ENCODE measurements around the gene FNDC3B.

FNDC3B gene

DNA sequence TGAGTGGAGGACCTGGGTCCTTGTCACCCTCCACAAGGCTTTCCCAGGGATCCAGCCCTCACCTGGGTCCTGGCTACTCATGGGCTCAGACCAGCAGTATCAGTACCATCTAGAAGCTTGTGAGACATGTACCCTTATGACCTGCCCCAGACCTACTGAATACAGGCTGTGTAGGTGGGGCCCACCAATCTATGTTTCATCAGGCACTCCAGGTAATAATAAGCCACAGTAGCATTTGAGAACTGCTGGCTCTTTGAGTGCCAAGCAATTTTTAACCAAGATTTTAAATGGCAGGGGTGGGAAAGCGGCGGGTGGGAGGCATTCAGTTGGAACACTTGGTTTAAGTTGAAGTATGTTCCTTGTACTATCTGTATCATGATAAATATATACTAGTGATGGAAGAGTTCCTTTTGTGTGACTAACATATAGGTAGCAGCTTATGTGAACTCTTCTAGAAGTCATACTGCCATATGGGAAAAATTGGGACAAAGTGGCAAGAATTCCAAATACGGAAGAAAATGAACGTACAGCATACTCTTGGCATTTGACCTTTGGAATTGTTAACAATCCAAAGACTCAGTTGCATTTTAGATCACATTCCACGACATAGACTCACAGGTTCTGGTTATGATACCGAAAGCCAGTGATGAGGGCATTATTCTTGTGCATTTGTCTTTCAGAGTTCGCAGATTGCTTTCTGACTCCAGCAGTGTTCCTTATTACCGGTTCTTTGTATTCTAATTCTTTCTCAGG is 218.4 kb downstream of the FNDC3B start:
- DNase-seq (ENCODE audit: low read depth in 2 of 2, low spot score in 1 of 2), result no peak

- no peak for DNase-seq (ENCODE audit: low read depth in 2 of 2, low spot score in 1 of 2)
These were observed 219.2 kb downstream of the FNDC3B start for GRCh38 chr3:172258624-172259023.

DNA sequence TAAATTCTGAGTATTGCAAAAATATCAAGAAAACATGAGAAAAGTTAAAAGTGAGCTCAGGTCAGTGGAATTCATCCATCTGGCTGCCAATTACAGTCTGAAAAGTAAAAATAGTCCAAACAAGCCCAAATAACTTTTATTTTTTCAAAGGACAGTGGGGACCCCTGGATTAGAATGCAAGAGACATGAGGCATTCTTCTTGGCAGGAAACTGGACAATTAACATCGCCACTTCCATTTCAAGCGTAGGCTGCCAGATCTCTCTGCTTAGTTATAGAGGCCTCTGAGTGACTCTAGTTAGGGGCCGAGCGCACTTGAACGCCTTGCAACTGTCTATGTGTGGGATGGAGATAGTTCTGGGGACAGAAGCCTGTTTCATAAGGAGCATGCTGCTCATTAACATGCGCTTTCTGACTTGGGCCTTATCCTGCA is 219.7 kb downstream of the FNDC3B start:
- no peak for DNase-seq (ENCODE audit: low read depth in 2 of 2, low spot score in 1 of 2)

- DNase-seq (ENCODE audit: low read depth in 2 of 2, low spot score in 1 of 2), result no peak
These were observed 220.4 kb downstream of the FNDC3B start for GRCh38 chr3:172259726-172260248.

GRCh38 chr3:172260381-172260780 is 221.0 kb downstream of the FNDC3B start:
- no peak for DNase-seq (ENCODE audit: low read depth in 2 of 2, low spot score in 1 of 2)

GRCh38 chr3:172261054-172261453 is 221.7 kb downstream of the FNDC3B start:
- no peak for DNase-seq (ENCODE audit: low read depth in 2 of 2, low spot score in 1 of 2)

DNA sequence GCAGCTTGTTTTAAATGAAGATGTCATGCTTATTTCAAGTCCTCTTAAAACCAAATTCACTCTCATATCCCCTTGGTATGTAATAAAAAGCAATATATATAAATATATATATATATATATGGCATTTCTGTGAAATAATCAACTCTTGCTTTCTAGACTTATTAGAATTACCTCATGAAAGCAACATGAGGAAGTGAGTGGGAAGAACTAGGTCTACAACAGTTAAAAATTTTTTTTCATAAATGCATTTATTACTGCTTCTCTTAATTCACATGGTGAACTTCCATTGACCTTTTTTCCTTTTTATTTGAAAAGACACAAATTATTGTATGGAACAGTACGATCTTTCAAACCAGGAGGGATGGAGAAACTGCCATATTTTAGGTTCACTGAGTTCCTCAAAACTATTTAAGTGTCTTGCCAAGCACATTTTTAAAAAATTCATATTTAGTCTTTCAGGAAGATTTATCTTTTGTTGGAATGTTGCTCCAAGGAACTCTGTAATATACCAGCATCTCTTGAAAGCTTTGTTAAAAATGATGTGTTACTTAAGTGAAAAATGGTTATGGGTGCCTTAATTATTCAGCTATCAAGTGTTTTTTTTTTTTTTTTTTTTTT is 223.7 kb downstream of the FNDC3B start:
- no peak for DNase-seq (ENCODE audit: low read depth in 2 of 2, low spot score in 1 of 2)

DNA sequence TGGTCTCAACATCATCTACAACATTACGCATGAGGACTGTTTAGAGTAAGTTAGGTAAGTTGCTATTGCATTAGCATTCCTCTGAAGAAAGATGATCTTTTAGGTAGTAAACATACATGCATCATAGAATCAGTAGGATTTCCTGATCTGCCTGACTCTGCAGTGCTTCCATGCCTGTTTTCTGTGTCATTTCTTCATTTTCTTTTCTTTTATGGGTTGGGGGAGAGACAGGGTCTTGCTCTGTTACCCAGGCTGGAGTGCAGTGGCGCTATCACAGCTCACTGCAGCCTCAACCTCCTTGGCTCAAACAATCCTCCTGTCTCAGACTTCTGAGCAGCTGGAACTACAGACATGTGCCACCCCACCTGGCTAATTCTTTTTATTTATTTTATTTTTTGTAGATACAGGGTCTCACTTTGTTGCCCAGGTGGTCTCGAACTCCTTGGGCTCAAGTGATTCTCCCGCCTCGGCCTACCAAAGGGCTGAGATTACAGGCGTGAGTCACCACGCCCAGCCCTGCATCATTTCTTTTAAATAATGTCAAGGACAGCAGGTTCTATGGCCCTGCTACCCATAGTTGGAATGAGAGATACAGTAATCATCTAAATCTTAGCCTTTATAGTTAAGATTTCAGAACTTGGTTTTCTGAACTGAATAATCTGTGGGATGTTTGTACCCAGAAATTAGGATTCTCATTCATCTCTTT is 224.6 kb downstream of the FNDC3B start:
- DNase-seq (ENCODE audit: low read depth in 2 of 2, low spot score in 1 of 2), result no peak

DNA sequence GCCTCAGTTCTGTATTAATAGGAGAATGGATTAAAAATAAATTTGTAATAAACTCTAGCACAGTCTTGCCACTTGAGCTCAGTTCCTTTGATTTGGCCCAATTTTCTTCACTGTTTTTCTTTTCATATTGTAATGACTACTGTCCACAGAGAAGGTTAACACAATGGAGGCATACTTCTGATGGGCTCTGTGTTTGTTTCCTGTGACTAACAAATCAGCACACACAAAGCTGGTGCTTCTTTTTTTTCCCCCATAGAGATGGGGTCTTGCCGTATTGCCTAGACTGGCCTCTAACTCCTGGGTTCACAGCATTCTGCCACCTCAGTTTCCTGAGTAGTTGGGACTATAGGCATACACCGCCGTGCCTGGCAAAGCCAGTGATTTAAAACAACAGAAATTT is 226.7 kb downstream of the FNDC3B start:
- DNase-seq (ENCODE audit: low read depth in 2 of 2, low spot score in 1 of 2), result no peak

DNA sequence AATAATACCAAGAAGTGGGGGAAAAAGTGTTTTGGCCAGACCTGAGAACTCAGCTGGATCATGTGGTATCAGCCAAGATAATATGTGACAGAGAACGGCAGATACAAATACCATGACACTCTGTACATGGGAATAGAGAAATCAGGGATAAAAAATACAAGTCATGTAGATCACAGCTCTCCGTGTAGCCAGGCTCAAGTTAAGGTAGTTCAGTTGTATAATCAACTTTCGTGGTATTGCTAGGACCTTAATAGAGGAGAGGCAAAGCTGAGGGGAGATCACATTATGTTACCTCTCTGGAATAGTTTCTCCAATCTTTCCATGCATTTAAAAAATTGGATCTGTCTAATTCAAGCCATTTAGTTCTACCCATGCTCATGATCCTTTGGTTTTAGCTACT is 229.0 kb downstream of the FNDC3B start:
- no peak for DNase-seq (ENCODE audit: low read depth in 2 of 2, low spot score in 1 of 2)

- DNase-seq (ENCODE audit: low read depth in 2 of 2, low spot score in 1 of 2), result no peak
These were observed 229.5 kb downstream of the FNDC3B start for GRCh38 chr3:172268868-172269267.

- DNase-seq (ENCODE audit: low read depth in 2 of 2, low spot score in 1 of 2), result no peak
These were observed 231.3 kb downstream of the FNDC3B start for GRCh38 chr3:172270557-172271166.

- no peak for DNase-seq (ENCODE audit: low read depth in 2 of 2, low spot score in 1 of 2)
These were observed 232.1 kb downstream of the FNDC3B start for GRCh38 chr3:172271386-172271976.

DNA sequence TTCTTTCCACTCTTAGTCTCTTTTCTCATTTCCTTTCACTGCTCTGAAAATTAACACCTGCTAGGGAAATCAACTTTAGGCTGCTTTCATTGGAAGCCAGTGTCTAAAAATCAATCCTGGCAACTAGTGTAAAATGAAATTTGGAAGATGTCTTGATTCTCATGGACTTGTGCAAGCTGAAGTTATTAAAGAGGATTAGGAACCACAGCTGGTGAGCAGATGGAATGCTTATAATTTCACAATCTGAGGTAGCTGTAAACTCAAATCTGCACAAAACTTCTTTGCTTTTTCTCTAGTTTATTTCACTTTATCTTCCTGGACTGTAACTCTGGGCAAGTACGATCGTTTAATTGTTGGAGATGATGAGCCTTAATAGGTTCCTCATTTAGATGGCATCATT is 233.3 kb downstream of the FNDC3B start:
- no peak for DNase-seq (ENCODE audit: low read depth in 2 of 2, low spot score in 1 of 2)

DNA sequence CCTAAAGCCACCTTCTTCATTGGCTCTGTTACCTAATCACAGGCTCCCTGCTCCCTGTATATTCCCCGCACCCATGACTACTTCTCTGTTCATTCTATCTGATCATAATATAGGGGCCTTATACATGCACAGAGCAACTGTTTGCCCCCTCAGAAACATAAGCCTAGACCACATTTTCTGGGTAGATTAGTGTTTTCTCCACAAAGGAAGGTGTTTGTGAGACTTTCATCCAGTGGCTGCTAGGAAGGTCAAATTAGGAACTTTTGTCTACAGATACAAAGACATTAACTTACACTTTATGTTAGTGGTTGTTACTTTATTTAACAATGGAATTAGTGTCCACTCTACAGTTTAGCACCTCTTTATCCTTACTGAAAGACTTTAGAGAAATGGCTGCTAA is 234.0 kb downstream of the FNDC3B start:
- DNase-seq (ENCODE audit: low read depth in 2 of 2, low spot score in 1 of 2), result no peak

- DNase-seq (ENCODE audit: low read depth in 2 of 2, low spot score in 1 of 2), result no peak
These were observed 235.5 kb downstream of the FNDC3B start for GRCh38 chr3:172274906-172275305.

GRCh38 chr3:172275586-172275985 is 236.2 kb downstream of the FNDC3B start:
- no peak for DNase-seq (ENCODE audit: low read depth in 2 of 2, low spot score in 1 of 2)

GRCh38 chr3:172276103-172276502 is 236.7 kb downstream of the FNDC3B start:
- DNase-seq (ENCODE audit: low read depth in 2 of 2, low spot score in 1 of 2), result no peak

GRCh38 chr3:172277151-172277652 is 237.8 kb downstream of the FNDC3B start:
- DNase-seq (ENCODE audit: low read depth in 2 of 2, low spot score in 1 of 2), result no peak

DNA sequence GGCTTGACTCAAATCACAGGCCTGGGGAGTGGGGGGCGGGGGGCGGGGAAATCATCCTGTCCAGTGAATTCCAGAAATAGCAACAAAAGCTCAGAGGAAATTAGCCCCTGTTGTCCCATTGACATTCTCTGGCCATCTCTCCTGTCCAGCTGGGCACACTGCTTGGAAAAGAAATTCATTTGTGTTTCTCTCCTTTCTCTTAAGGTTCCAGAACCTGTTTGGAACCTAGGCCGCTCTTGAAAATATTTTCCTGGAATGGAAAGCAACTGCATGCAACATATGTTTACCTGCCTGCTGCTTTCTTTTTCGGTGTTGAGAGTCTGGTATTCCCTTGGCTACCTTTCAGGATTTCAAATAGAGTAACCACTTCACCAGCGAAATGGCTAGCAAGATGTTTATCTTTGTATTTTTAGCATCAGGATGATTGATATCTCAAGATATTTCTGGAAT is 239.8 kb downstream of the FNDC3B start:
- no peak for DNase-seq (ENCODE audit: low read depth in 2 of 2, low spot score in 1 of 2)

DNA sequence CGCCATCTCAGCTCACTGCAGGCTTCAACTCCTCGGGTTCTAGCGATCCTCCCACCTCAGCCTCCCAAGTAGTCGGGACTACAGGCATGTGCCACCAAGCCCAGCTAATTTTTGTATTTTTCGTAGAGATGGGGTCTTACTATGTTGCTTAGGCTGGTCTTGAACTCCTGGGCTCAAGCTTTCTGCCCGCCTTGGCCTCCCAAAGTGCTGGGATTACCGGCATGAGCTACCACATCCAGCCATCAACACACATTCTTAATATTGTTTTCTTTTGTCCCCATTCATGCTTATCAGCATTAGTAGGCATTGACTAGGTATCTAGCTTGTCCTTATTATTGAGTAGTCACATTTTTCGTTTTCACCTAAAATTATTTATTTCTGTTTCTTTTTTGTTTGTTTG is 240.6 kb downstream of the FNDC3B start:
- no peak for DNase-seq (ENCODE audit: low read depth in 2 of 2, low spot score in 1 of 2)

Data from stimulated activated CD8-positive, alpha-beta memory T cell treated with anti-CD3 and anti-CD28 coated beads, Interleukin-4, amount 100 ng/mL, for 1 hour (primary cell).